HG02938 (cell line): ENCODE data around the gene CADM2.

Experiments used
- ATAC-seq: cut with Tn5 transposase; IDR thresholded peaks from one replicate; pipeline ENCODE4 v1.9.1; 2021; ENCODE audit warnings: mild to moderate bottlenecking, moderate library complexity; ENCODE audit not compliant: unreplicated experiment

The CADM2 gene

DNA sequence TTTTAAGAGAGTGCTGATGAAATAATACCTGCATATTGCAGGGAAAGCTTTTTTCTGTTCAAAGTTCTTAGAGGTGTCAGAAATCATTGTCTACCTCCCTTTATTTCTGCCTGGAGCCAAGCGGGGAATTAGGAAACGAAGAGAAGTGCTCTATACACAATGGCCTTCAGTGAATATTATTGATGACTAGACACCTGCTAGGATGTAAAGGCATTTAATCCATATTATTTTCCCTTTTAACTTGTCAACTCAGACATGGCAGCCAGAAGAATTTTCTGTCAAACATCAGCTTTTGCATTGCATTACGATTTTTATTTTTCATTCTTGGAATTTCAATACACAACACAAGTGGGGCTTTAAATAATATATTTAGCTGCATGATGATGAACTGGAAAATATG is 24.7 kb downstream of the CADM2 start:
- ATAC-seq = no peak

DNA sequence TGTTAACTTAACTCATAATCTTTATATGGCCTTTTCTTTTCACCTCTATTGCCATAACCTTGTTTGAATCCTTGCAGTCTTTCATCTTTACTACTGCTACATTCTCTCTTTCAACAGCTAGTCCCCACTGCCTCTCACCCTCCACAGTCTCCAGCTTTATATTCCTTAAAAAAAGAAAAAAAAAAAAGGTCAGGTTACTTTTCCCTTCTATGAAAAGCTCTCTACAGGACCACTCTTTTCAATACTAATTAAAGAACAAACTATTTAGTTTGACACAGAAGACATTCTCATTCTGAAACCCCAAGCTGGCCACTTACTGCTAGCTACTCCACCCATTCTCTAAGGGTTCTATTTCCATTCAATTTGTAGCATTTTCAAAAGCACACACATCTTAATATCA is 25.6 kb downstream of the CADM2 start:
- ATAC-seq = no peak

DNA sequence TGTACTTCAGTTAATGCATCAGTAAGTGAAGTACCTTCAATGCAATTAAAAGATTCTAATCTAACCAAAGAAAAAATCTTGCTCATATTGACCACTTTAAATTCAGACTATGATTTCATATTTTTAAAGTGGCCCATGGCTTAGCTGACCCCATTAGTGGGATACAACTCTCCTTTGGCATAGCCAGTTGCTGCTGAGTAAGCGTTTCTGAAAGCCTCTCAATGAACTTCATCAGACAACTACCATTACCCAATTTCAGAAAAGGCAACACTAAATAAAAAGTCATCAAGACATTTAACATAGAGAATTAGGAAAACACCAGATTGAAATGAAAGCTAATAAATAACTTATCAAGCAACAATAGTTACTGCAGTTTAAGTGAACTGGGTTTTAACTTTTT is 27.0 kb downstream of the CADM2 start:
- ATAC-seq = no peak

DNA sequence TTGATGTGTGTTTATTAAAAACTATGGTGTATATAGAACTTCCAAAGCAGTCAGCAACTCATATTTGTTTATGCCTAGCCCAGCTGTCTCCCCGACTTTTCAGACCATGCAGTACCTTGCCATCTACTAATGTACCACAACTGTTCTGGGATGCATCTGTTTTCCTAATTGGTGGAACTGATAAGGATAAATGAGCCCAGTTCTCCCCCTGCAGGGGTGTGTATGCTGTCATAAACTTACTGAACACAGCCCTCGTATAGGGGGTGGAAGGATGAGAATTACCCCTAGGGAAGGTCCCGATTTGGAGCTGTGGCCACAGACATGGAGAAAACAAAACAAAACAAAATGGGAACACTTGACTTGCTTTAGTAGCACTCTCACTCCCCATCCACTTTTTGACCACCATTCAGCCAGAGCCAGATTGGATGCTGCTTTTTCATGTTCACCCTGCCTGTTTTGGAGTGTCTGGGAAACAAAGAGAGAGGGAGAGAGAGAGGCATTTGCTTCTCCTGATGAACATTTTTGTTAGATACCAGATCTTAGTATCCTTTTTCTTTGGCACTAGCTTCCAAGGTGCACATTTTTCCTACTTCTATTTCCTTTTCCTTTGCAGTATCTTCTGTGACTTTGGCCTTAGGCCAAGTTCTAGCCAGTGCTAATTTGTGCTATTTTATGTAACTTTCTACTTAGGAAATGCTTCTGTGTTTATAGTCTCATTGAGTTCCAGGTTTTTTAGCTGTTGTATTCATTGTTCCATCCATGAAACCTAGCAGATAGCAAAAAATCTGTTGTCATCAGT is 29.1 kb downstream of the CADM2 start:
- ATAC-seq = no peak

DNA sequence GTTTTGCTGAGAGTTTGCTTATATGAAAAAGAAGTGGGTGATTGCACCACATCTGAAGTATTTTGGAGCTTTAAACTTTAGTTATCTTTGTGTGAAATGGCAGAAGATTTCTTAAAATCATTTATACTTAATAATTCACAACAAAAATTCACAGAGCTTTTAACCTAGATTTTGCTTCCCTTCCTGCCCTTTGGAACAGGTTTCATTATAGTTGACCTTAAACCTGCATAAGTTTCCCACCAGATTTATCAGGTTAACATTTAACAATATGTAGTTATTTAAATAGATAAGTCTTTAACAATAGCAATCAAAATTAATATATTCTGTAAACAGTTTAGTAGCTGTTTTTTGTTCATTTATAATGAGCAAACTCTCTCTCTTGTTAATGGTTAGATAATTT is 30.3 kb downstream of the CADM2 start:
- ATAC-seq = no peak

DNA sequence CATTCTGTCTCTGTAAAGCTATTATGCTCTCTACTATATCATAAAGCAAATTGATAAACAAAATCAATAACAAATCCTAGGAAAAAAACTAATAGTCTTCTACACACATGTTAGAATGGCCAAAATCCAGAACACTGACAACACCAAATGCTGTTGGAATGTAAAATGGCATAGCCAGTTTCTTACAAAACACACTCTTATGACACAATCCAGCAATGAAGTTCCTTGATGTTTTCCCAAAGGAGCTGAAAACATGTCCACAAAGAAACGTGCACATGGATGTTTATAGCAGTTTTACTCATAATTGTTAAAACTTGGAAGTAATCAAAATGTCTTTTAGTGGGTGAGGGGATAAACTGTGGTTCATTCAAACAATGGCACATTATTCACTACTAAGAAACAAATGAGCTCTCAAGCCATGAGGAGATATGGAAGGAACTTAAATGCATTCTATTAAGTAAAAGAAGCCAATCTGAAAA is 32.7 kb downstream of the CADM2 start:
- ATAC-seq = no peak

DNA sequence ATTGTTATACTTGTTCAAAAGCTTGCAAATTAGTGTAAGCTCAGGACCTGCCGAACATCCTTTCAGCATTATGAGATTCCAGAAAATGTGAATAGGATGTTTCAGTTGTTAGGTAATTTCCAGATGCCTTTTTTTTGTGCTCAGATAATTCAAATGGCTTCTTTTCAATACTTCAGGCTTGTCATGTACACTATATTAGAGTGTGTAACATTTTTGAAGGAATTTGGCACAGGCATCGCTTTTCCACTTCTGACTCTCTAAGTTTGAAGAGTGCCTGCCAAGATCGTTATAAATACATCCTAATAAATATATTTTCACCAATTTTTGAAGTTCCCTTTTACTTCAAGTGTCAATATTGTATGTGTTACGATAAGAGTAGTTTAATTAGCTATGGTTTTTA is 35.2 kb downstream of the CADM2 start:
- no peak for ATAC-seq

DNA sequence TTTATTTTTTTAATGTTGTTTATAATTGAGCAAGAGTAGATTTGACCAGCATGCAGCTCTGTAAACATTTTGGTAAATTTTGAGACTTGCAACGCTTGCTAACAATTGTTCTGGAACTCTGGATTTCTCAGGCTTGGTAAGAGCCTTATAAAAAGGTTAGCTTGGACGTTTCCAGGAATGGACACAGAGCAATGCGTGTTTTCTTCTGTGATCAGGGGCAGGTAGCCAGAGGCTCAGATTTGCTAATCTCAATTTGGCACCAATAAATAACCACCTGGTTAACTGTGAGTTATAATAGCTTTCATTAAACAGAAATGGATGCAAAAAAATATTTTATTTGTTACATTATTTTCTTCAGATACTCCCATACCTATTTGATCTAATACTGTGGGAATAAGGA is 39.8 kb downstream of the CADM2 start:
- ATAC-seq = no peak

DNA sequence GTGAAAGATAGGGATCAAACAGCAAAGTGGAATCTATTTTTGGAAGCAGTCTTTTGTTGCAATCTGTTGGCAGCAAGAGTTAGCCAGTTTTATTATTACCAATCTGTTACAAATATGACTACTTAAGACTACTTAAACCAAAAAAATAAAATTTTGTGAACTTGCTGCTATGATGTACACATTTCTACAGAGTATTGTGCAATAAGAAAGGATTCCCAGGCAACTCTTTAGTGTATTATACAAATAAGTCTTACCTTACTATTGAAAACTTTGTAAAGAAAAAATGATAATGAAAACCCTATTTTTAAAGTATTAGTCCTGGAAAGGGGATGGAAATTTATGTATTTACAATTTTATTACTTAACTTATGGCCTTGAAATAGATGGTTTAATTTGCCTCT is 44.7 kb downstream of the CADM2 start:
- ATAC-seq = no peak

DNA sequence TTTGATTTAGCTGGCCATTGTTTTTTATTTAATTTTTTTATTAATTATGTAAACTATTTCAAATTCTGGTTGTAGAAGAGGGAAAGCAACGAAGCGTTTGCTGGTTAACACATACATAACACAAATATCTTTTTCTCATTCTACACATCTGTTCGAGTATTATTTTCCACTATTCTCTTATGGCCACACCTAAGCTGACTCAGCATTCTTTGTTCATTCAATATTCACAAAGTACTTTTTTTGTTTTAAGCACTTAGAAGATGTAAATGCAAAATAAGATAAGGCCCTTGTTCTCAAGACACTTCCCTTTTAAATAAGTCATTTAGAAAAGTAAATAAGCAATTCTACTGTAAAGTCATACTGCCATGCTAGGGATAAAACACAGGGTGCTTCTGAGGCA is 45.4 kb downstream of the CADM2 start:
- ATAC-seq = no peak

DNA sequence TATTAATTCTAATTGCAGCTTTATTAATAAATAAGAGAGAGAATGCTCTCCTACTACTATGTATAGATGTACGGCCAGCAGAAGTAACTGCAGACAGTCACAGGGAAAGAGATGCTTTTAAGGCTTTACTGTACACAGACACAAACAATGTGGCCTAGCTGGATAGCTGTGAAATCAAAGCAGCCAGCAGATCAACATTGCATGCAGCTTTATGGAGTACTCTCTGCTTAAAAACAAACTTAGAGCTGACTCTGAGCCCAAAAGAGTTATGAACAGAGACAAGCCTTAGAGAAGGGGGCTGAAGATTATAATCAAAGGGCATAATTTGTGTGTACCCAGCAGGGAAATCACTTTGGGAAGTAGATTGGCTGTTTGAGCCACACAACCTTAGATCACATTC is 47.2 kb downstream of the CADM2 start:
- ATAC-seq = no peak

DNA sequence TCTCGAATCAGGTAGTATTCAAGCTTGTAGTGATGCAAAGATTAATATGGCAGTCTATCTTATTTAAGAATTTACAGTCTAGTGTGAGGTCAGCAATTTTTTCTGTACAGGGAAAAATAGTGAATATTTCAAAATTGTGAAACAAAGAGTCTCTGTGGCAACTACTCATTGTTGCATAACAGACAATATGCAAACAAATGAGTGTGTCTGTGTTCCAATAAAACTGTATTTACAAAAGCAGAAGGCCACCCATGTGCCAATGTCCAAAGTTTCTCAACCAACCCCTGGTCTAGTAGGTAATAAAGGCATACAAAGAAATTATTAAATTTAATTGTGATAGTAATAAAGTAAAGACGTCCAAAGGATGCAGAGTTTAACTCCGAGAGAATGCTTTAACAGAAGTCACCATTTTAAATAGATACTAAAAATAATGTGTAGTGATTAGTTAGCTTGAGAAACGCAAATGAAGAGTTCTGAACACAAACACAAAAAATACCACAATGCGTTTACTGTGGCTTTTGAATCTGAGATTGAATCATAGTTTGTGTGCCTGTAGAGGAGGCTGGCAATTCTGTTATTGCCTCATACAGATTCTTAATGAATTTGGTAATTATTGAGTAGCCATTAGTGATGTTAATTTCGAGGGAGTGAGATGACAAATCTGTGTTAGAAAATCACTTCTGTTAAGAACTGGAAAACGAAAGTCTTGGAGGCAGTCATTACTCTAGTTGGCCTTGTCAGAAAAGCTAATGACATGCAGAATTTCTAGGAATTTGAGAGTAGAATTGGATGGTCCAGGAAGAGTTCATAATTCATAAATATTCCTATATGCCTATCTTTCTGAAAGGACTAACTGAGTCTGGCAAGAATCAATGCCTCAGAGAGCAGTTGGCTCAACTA is 48.7 kb downstream of the CADM2 start:
- no peak for ATAC-seq

DNA sequence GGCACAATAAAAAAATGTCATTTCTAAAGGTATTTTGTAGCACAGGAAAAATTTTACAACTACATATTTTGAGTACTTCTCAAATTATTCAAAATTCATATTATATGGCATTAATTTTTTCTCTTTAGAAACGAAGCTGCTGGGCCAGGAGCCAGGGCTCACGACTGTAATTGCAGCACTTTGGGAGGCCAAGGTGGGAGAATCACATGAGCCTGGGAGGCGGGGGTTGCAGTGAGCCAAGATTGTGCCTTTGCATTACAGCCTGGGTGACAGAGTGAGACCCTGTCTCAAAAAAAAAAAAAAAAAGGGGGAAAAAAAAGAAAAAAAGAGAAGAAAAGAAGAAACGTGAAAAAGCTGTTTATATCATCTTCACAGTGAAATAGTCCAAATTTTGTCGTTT is 62.0 kb downstream of the CADM2 start:
- ATAC-seq = no peak

DNA sequence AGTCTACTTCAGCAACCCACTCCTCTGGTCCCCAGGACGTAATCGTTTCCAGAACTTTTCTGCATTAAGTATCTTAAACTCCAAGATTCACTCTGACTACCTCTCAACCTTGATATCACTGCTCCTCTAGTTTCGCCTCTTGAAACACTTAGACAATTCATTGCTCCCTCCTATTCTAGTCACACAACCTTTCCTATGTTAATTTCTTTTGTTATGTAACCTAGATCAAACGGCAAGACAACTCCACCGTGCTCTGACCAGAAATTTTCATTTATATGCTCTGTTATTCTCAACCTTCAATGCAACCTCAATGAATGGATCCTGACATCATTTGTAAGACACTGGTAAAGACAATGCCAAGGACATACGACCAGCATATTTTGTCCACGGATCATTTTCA is 71.3 kb downstream of the CADM2 start:
- no peak for ATAC-seq

DNA sequence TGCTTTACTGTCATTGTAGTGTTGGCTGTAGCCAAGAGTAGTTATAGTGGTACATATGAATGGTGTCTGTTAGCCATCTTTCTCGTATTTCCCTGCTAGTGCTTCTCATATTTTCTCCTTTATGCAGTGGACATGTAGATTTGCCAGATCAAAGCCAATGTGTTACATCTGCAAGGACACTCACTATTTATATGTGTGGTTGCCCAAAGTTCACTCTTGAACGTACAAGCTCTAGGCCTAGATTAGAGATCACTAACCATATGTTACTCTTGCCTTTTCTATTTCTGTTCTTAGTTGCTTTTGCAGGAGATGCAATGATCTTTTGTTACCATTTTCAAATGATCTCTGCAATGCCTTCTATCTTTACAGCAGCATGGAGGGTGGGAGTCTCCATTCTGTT is 78.4 kb downstream of the CADM2 start:
- no peak for ATAC-seq

DNA sequence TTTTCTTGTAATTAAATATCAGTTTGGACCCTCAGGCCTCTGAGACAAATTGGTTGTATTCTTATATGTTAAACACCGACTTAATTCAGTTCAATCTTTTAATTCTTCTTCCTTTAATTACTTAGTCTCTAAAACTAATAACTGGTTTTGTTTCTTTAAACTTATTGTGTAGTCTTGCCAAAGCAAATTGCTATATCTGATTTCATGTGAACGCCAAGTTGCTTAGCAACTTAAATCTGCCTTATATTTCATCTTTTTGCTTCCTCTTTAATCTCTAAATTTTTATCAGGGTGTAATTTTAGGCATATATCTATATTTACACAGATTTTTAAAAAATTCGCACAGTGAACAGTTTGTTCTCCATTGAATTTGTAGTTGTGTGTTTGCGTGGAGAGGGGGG is 82.2 kb downstream of the CADM2 start:
- ATAC-seq = no peak

DNA sequence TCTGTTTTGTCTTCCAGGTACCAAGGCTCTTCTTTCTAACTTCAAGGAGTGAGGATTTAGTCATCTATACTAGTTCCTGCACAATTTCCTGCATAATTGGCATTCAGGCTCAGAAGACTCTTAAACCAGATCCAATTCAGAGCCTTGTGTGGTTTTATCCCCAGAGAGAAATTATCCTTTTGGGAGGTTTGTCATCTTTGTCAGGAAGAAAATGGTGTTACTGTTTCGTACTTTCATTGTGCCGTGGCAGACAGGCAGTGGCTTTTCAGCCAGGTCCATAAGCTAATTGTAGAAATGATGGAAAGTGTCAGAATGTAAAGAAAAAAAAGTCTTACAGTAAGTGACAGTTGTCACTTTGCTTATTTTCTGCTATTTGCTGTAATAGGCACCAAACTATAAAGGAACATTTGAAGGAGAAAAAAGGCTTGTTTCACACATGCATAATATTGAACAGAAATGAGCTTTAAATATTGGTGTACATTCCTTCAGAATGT is 82.8 kb downstream of the CADM2 start:
- no peak for ATAC-seq

DNA sequence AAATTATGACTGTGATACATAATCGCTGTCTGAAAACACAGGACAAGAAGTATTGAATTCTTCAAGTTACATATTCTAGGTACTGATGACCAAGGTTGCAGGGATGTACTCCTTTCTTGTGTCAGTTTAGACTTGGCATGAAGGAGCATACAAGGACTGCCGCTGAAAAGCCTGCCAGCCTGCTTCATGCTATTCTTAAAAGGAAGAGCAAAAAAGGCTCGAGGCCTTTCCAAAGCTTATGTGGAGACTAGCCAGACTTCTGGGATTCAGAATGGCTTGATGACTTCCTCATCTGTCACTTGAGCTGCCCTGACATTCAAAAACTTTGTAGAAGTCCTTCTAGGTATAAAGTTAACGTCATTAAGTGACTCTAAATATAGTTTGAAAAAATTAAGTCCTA is 92.0 kb downstream of the CADM2 start:
- no peak for ATAC-seq

DNA sequence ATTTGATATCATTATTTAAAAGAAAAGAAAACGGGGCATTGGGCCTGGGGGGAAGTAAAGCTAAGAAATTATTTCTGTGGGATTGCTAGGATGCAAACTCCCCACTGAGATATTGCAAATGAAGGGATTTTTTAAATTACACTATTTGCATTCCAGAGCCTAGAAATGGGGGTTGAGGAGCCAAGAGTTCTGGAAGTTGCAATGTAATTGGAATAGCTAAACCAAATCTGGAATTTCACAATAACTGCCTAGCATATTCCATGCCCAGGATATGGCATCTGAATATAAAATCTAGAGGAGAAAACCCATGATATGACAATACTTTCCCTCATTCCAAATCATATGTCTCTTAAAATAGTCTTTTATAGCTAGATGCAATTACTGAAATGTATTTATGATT is 93.0 kb downstream of the CADM2 start:
- no peak for ATAC-seq

DNA sequence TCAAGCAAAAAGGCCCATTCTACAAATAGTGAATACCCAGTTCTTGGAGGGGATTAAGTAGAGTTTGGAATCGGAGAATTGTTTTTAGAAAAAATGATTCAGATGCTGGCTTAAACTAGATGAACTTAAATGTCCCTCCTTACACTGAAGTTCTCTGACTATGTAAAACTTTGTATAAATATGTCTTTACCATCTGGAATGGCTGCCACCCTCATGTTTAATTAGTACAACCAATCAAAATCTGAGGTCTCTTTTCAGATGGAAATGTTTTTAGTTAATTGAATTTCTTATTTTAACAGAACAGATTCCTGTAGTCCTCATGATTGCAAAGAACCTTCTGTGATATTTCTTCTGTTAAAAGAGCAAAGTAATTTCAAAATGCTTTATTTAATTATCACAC is 94.8 kb downstream of the CADM2 start:
- no peak for ATAC-seq

DNA sequence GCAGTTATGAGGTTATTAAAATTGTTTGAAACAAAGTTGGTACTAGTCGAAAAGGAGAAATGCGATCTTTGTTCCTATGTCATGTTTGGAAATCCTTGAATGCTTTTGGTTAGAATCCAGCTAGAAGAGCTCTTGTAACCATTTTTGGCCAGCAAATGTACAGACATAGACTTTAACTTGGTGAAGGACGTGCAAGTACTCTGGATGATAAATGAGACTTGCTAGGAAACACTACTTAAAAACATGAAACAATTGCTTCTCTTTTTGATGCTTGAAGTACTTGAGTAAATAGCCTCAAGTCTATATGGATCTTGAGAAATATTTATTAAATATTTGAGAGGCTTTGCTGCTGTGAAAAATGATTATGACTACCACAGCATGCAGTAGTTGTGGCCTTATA is 95.8 kb downstream of the CADM2 start:
- ATAC-seq = no peak

DNA sequence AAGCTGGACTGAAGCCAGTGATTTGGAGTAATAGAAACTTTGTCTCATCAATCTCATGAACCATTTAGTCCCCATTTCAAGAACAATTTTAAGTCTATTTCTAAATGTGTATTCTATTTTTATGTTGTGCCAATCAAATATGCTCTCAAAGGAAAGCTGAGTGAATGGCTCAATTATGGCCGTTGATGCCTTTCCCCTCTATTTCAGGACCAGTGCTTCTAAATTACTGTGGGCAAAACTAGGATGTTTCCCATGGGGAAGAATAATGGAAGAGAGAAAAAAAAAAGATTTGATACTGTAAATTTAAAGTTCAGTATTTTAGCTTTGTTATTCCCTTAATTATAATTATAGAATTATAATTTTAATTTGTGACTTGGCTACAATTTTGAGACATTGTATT is 110.1 kb downstream of the CADM2 start:
- no peak for ATAC-seq
